ENCODE data around the gene C11orf21. TPM values are rescaled to one million over a fixed set of nuclear protein-coding genes. Genes with fewer than 3 reads are reported as not detected.

Gene C11orf21
- total RNA-seq, 1 donor from 2014 or later, result 0.51 TPM

- Mint-ChIP-seq H3K4me3 (no peak overlapping the region), H3K27ac (no peak overlapping the region), H3K27me3 (peaks cover 19% of the 10 kb centered on the region), H3K4me1 (ENCODE audit: unreplicated experiment) (no peaks in the 10 kb centered on the region), H3K36me3 (no peaks in the 10 kb centered on the region), H3K9me3 (no peaks in the 10 kb centered on the region)
- peak; percentile 66 for DNase-seq (ENCODE audit: extremely low spot score, unreplicated experiment)
- no peak for TF ChIP-seq CTCF (conservative IDR thresholded peaks at IDR 0.05)
These were observed 5.5 kb downstream of the C11orf21 start for GRCh38 chr11:2295971-2296912.

GRCh38 chr11:2294926-2295290 is 6.8 kb downstream of the C11orf21 start:
- H3K36me3 Mint-ChIP-seq, result no peaks in the 10 kb centered on the region
- DNase-seq (ENCODE audit: extremely low spot score, unreplicated experiment), result peak; percentile 55
- no peaks in the 10 kb centered on the region for H3K9me3 Mint-ChIP-seq
- H3K4me3 Mint-ChIP-seq, result no peak overlapping the region
- peaks cover 22% of the 10 kb centered on the region for H3K27me3 Mint-ChIP-seq
- no peak for TF ChIP-seq CTCF (conservative IDR thresholded peaks at IDR 0.05)
- no peaks in the 10 kb centered on the region for H3K4me1 Mint-ChIP-seq (ENCODE audit: unreplicated experiment)
- no peak overlapping the region for H3K27ac Mint-ChIP-seq

GRCh38 chr11:2293984-2294925 is 7.5 kb downstream of the C11orf21 start:
- no peak for TF ChIP-seq CTCF (conservative IDR thresholded peaks at IDR 0.05)
- no peaks in the 10 kb centered on the region for H3K36me3 Mint-ChIP-seq
- no peak overlapping the region for H3K4me3 Mint-ChIP-seq
- no peaks in the 10 kb centered on the region for H3K4me1 Mint-ChIP-seq (ENCODE audit: unreplicated experiment)
- H3K27me3 Mint-ChIP-seq, result peaks cover 29% of the 10 kb centered on the region
- peak; percentile 62 for DNase-seq (ENCODE audit: extremely low spot score, unreplicated experiment)
- H3K9me3 Mint-ChIP-seq, result no peaks in the 10 kb centered on the region
- no peak overlapping the region for H3K27ac Mint-ChIP-seq

- no peaks in the 10 kb centered on the region for H3K4me1 Mint-ChIP-seq (ENCODE audit: unreplicated experiment)
- H3K27me3 Mint-ChIP-seq, result peaks cover 33% of the 10 kb centered on the region
- DNase-seq (ENCODE audit: extremely low spot score, unreplicated experiment), result peak; percentile 56
- H3K4me3 Mint-ChIP-seq, result no peak overlapping the region
- TF ChIP-seq CTCF (conservative IDR thresholded peaks at IDR 0.05), result no peak
- H3K36me3 Mint-ChIP-seq, result no peaks in the 10 kb centered on the region
- H3K27ac Mint-ChIP-seq, result no peak overlapping the region
- H3K9me3 Mint-ChIP-seq, result no peaks in the 10 kb centered on the region
These were observed 8.2 kb downstream of the C11orf21 start for GRCh38 chr11:2293531-2293971.

- no peak for TF ChIP-seq CTCF (conservative IDR thresholded peaks at IDR 0.05)
- Mint-ChIP-seq H3K4me3 (no peak overlapping the region), H3K27ac (no peak overlapping the region), H3K9me3 (no peaks in the 10 kb centered on the region), H3K27me3 (peaks cover 42% of the 10 kb centered on the region), H3K4me1 (ENCODE audit: unreplicated experiment) (peaks cover 5% of the 10 kb centered on the region), H3K36me3 (no peaks in the 10 kb centered on the region)
- peak; percentile 58 for DNase-seq (ENCODE audit: extremely low spot score, unreplicated experiment)
These were observed 11.3 kb downstream of the C11orf21 start for GRCh38 chr11:2290351-2290841.
